ENCODE results near the gene OR2A25. TPM values are rescaled to one million over a fixed set of nuclear protein-coding genes. Genes with fewer than 3 reads are reported as not detected.

OR2A25 gene
- total RNA-seq: not detected
- long read RNA-seq: 0 reads

GRCh38 chr7:144069511-144069910 is at the start of gene OR2A25:
TSS of gene OR2A25 (plus strand) at chr7:144069811. CDS start at chr7:144074220, 4,409 bp downstream.
- no peak within 1 kb of the TSS for H3K27ac ChIP-seq
- H3K27me3 ChIP-seq: peaks cover 0 to 4% of the 10 kb centered on the region in 2 donors
- 43% methylated on average over 1 of the region's 1 CpG for WGBS (ENCODE audit: insufficient coverage, low coverage, low lambda C conversion rate, missing lambda C conversion rate)
- TF ChIP-seq POLR2A (IDR thresholded peaks at IDR 0.05) (no peak), CTCF (IDR thresholded peaks at IDR 0.05) (no peak)
- H3K4me3 ChIP-seq: no peak within 1 kb of the TSS
- H3K4me1 ChIP-seq: no peaks in the 10 kb centered on the region
- no peaks in the 10 kb centered on the region for H3K9me3 ChIP-seq
- no peaks in the 10 kb centered on the region for H3K36me3 ChIP-seq
- intact Hi-C loops (cut with DNase I): no loop called here
- DNase-seq (no peak), ATAC-seq (no peak)

GRCh38 chr7:144020340-144020739 is 49.3 kb upstream of the OR2A25 start:
- Histone ChIP-seq H3K27ac (no peak overlapping the region), H3K27me3 (no peaks in the 10 kb centered on the region), H3K4me3 (no peak overlapping the region), H3K9me3 (no peaks in the 10 kb centered on the region), H3K4me1 (no peaks in the 10 kb centered on the region), H3K36me3 (no peaks in the 10 kb centered on the region)
- no peak for TF ChIP-seq CTCF (IDR thresholded peaks at IDR 0.05)
- no peak for TF ChIP-seq POLR2A (IDR thresholded peaks at IDR 0.05)
- no peak for ATAC-seq
- WGBS (ENCODE audit: insufficient coverage, low coverage, low lambda C conversion rate, missing lambda C conversion rate): 54% methylated on average over 3 of the region's 3 CpGs
- intact Hi-C loops (cut with DNase I): no loop called here
- no peak for DNase-seq

GRCh38 chr7:144022169-144022568 is 47.4 kb upstream of the OR2A25 start:
- DNase-seq (no peak), ATAC-seq (no peak)
- Histone ChIP-seq H3K9me3 (no peaks in the 10 kb centered on the region), H3K4me1 (no peaks in the 10 kb centered on the region), H3K27ac (no peak overlapping the region), H3K4me3 (no peak overlapping the region), H3K27me3 (no peaks in the 10 kb centered on the region), H3K36me3 (no peaks in the 10 kb centered on the region)
- no peak for TF ChIP-seq CTCF (IDR thresholded peaks at IDR 0.05)
- no peak for TF ChIP-seq POLR2A (IDR thresholded peaks at IDR 0.05)
- intact Hi-C loops (cut with DNase I): no loop called here

- H3K4me3 ChIP-seq: no peak overlapping the region
- H3K9me3 ChIP-seq: no peaks in the 10 kb centered on the region
- no peaks in the 10 kb centered on the region for H3K4me1 ChIP-seq
- no peaks in the 10 kb centered on the region for H3K36me3 ChIP-seq
- intact Hi-C loops (cut with DNase I): no loop called here
- TF ChIP-seq POLR2A (IDR thresholded peaks at IDR 0.05) (no peak), CTCF (IDR thresholded peaks at IDR 0.05) (no peak)
- no peak for DNase-seq
- no peak for ATAC-seq
- no peaks in the 10 kb centered on the region for H3K27me3 ChIP-seq
- H3K27ac ChIP-seq: no peak overlapping the region
- 70% methylated on average over 4 of the region's 4 CpGs for WGBS (ENCODE audit: insufficient coverage, low coverage, low lambda C conversion rate, missing lambda C conversion rate)
These were observed 46.3 kb upstream of the OR2A25 start for GRCh38 chr7:144023171-144023827.

GRCh38 chr7:144024213-144024612 is 45.4 kb upstream of the OR2A25 start:
- intact Hi-C loops (cut with DNase I): no loop called here
- Histone ChIP-seq H3K36me3 (no peaks in the 10 kb centered on the region), H3K27me3 (no peaks in the 10 kb centered on the region), H3K9me3 (no peaks in the 10 kb centered on the region), H3K27ac (no peak overlapping the region), H3K4me3 (no peak overlapping the region), H3K4me1 (no peaks in the 10 kb centered on the region)
- DNase-seq: no peak
- no peak for TF ChIP-seq POLR2A (IDR thresholded peaks at IDR 0.05)
- no peak for TF ChIP-seq CTCF (IDR thresholded peaks at IDR 0.05)
- WGBS (ENCODE audit: insufficient coverage, low coverage, low lambda C conversion rate, missing lambda C conversion rate): 62% methylated on average over 3 of the region's 3 CpGs
- ATAC-seq: no peak

Measured in right lobe of liver (tissue), 6 donors.